SJSA1 (cell line): Measurements from ENCODE around the gene ITGA6. TPM values are rescaled to one million over a fixed set of nuclear protein-coding genes. Genes with fewer than 3 reads are reported as not detected.
"Not testable (repeated sequence)": the region's sequence is repeated elsewhere in the genome, so short reads cannot be mapped to it uniquely, and the experiment has no call there.

Experiments
- DNase-seq, 2 experiments: peaks; one replicate each; pipeline ENCODE4 v3.0.0-alpha.2; 2015 to 2020; ENCODE audit warnings: low spot score in 2 of 2, low read depth in 1 of 2
- H3K27ac ChIP-seq: fragments of 250-450 bp; sonication (Bioruptor Pico); 2 replicates; pipeline ENCODE4 v1.5.1; 2020; ENCODE audit warnings: mild to moderate bottlenecking, moderate library complexity
- H3K27me3 ChIP-seq: fragments of 250-450 bp; sonication (Bioruptor Pico); replicated peaks from 2 replicates; pipeline ENCODE4 v1.5.1; 2020; ENCODE audit warnings: mild to moderate bottlenecking, moderate library complexity
- H3K36me3 ChIP-seq: fragments of 250-450 bp; sonication (Bioruptor Pico); 2 replicates; pipeline ENCODE4 v1.5.1; 2020; ENCODE audit warnings: mild to moderate bottlenecking
- H3K4me1 ChIP-seq: fragments of 250-450 bp; sonication (Bioruptor Pico); replicated peaks from 2 replicates; pipeline ENCODE4 v1.6.1; 2021; ENCODE audit warnings: mild to moderate bottlenecking
- H3K4me3 ChIP-seq: fragments of 250-450 bp; sonication (Bioruptor Pico); 2 replicates; pipeline ENCODE4 v1.5.1; 2020; ENCODE audit warnings: mild to moderate bottlenecking
- H3K9me3 ChIP-seq: fragments of 250-450 bp; sonication (Bioruptor Pico); replicated peaks from 2 replicates; pipeline ENCODE4 v1.5.1; 2020; ENCODE audit warnings: mild to moderate bottlenecking
- total RNA-seq: library from RNA; depleted of rRNA; stranded (reverse); fragments of >200 nt; shearing (Covaris generic); gene quantifications from 2 replicates; pipeline ENCODE4 v1.2.3, GENCODE V29; 2014

ITGA6 gene
- total RNA-seq, 1 experiment from 2014 or later = 26.7 TPM

DNA sequence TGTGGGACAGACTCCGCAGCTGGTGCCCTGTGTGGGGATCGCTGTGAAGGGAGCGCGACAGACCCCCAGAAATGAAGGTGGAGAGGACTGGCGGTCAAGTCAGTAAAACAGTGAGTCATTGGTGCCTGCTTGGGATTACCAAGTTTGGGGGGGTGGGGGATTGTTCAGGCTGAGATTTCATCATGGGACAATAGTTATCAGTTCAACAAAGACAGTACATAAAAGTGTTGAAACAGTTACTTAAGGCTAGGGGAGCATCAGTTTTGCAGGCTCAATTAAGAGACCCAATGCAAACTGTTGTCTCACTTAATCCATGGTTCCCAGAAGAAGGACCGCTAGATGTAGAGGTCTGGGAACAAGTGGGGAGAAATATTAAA, 86.1 kb downstream of the ITGA6 start:
- Histone ChIP-seq H3K36me3 (no peaks in the 10 kb centered on the region), H3K27me3 (no peaks in the 10 kb centered on the region), H3K4me1 (no peaks in the 10 kb centered on the region), H3K27ac (no peak overlapping the region), H3K9me3 (peaks cover 9% of the 10 kb centered on the region), H3K4me3 (no peak overlapping the region)
- no peak for DNase-seq

- no peak overlapping the region for H3K27ac ChIP-seq
- H3K27me3 ChIP-seq = no peaks in the 10 kb centered on the region
- H3K4me3 ChIP-seq = no peak overlapping the region
- H3K4me1 ChIP-seq = no peaks in the 10 kb centered on the region
- no peak for DNase-seq
- no peaks in the 10 kb centered on the region for H3K36me3 ChIP-seq
- H3K9me3 ChIP-seq = peaks cover 9% of the 10 kb centered on the region
Measured at GRCh38 chr2:172513935-172514586, 86.7 kb downstream of the ITGA6 start.

- Histone ChIP-seq H3K9me3 (peaks cover 9% of the 10 kb centered on the region), H3K36me3 (no peaks in the 10 kb centered on the region), H3K4me3 (no peak overlapping the region), H3K4me1 (no peaks in the 10 kb centered on the region), H3K27me3 (no peaks in the 10 kb centered on the region), H3K27ac (no peak overlapping the region)
- DNase-seq = peak in 1 of 2 experiments; percentile 3
Measured at GRCh38 chr2:172516299-172516698, 88.9 kb downstream of the ITGA6 start.

DNA sequence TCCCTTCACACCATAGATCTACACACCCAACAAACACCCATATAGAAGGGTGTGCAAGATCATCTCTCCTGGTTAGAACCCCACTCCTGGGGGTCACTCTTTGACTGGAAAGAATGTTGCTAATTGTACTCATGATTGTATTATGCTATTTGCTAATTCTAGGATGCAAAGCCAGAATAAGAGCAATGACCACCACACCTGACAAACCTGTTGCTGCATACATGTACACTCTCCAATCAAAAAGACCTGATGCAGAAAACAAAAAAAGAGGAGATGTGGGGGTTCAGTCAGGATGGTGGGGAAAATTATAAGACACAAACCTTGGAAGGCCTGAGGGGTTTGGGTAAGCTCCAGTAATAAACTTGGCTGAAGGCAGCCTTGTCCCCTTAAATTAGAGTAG, 91.6 kb downstream of the ITGA6 start:
- no peaks in the 10 kb centered on the region for H3K27me3 ChIP-seq
- H3K4me3 ChIP-seq = no peak overlapping the region
- no peak for DNase-seq
- H3K4me1 ChIP-seq = no peaks in the 10 kb centered on the region
- H3K27ac ChIP-seq = no peak overlapping the region
- H3K36me3 ChIP-seq = no peaks in the 10 kb centered on the region
- no peaks in the 10 kb centered on the region for H3K9me3 ChIP-seq

- no peak for DNase-seq
- Histone ChIP-seq H3K27me3 (no peaks in the 10 kb centered on the region), H3K36me3 (no peaks in the 10 kb centered on the region), H3K4me3 (no peak overlapping the region), H3K27ac (no peak overlapping the region), H3K4me1 (no peaks in the 10 kb centered on the region), H3K9me3 (no peaks in the 10 kb centered on the region)
Measured at GRCh38 chr2:172525601-172526000, 98.2 kb downstream of the ITGA6 start.

DNA sequence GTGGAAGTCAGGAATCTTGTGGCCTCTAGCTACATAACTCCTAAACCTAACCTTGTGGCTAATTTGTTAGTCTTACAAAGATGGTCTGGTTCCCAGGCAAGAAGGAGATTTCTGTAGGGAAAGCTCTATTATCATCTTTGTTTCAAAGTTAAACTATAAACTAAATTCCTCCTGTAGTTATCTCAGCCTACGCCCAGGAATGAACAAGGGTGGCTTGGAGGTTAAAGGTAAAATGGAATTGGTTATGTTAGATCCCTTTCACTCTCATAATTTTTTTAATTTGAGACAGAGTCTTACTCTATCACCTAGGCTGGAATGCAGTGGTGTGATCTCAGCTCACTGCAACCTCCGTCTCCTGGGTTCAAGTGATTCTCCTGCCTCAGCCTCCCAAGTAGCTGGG, 103.9 kb downstream of the ITGA6 start:
- no peak for DNase-seq
- no peak overlapping the region for H3K4me3 ChIP-seq
- no peaks in the 10 kb centered on the region for H3K36me3 ChIP-seq
- H3K9me3 ChIP-seq = no peaks in the 10 kb centered on the region
- H3K4me1 ChIP-seq = no peaks in the 10 kb centered on the region
- no peak overlapping the region for H3K27ac ChIP-seq
- H3K27me3 ChIP-seq = no peaks in the 10 kb centered on the region

- not testable (repeated sequence) for H3K4me1 ChIP-seq, H3K4me3 ChIP-seq, H3K27me3 ChIP-seq, H3K9me3 ChIP-seq, DNase-seq, H3K27ac ChIP-seq, H3K36me3 ChIP-seq
Measured at GRCh38 chr2:172532461-172532860, 105.1 kb downstream of the ITGA6 start.

DNA sequence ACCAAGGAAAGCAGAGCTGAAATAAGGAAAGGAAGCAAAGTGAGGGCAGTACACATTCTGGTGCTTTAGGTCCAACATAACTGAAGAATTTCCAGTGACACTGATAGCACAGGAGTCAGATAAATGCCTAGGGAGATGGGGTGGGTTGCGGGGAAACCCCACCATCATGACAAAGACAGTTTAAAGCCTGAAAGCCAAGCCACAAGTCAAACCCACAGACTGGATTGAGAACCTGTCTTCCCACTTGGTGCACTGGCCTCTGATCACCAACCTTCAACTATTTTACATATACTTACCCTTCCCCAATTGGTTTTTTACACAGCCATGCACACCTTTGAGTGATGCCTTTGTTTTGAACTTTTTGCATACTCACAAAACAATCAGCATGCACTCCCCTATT, 106.3 kb downstream of the ITGA6 start:
- no peak for DNase-seq
- no peak overlapping the region for H3K4me3 ChIP-seq
- H3K36me3 ChIP-seq = no peaks in the 10 kb centered on the region
- no peaks in the 10 kb centered on the region for H3K27me3 ChIP-seq
- H3K4me1 ChIP-seq = no peaks in the 10 kb centered on the region
- H3K27ac ChIP-seq = no peak overlapping the region
- H3K9me3 ChIP-seq = no peaks in the 10 kb centered on the region

DNA sequence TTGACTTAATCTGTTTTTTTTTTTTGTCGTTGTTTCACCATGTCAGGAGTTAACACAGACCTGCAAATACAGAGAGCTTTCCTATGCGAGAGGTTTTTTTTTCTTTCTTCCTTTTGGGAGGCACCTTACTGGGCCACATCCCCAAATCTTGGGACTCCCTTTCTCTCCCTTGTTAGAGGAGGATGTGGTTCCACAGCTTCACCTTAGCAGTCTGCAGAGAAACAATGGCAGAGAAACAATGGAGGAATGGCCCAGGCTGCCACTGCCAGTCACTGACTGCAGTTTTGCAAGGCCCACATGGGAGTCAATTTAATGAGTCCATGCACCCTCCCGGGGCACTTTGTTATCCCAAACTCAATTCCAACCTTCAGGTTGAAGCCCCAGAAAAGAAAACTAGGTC, 107.7 kb downstream of the ITGA6 start:
- H3K27ac ChIP-seq = no peak overlapping the region
- no peak for DNase-seq
- H3K4me3 ChIP-seq = no peak overlapping the region
- no peaks in the 10 kb centered on the region for H3K36me3 ChIP-seq
- H3K27me3 ChIP-seq = no peaks in the 10 kb centered on the region
- no peaks in the 10 kb centered on the region for H3K4me1 ChIP-seq
- H3K9me3 ChIP-seq = 0 out of 2 replicates have a peak, but pooled peaks cover 3% of the 10 kb centered on the region

GRCh38 chr2:172537851-172538250, 110.5 kb downstream of the ITGA6 start:
- not testable (repeated sequence) for H3K9me3 ChIP-seq, DNase-seq

GRCh38 chr2:172539767-172540166, 112.4 kb downstream of the ITGA6 start:
- no peak for DNase-seq
- H3K9me3 ChIP-seq = 0 out of 2 replicates have a peak, but pooled peaks cover 3% of the 10 kb centered on the region

More at GRCh38 chr2:172537851-172538250, 110.5 kb downstream of the ITGA6 start:
- not testable (repeated sequence) for H3K27me3 ChIP-seq, H3K4me3 ChIP-seq, H3K36me3 ChIP-seq, H3K4me1 ChIP-seq, H3K27ac ChIP-seq

DNA sequence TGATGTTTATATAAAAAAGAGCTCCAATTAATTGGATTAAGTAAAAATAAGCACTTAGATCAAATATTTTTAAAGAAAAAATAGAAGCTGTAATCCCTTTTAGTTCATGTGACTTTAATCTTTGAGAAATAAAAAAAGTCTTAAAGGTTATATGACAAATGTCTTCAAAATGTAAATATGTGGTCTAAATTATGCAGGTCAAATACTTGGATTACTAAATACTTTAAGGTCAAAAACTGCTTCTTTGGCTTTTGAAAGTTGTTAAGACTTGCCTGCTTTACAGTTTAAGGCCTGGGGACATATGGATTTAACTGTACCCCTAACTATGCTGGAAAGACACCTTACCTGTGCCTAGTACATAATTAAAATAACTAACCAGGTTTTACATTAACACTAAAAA, 113.0 kb downstream of the ITGA6 start:
- no peaks in the 10 kb centered on the region for H3K27me3 ChIP-seq
- H3K36me3 ChIP-seq = no peaks in the 10 kb centered on the region

More at GRCh38 chr2:172539767-172540166, 112.4 kb downstream of the ITGA6 start:
- Histone ChIP-seq H3K4me3 (no peak overlapping the region), H3K4me1 (no peaks in the 10 kb centered on the region), H3K27ac (no peak overlapping the region), H3K36me3 (no peaks in the 10 kb centered on the region), H3K27me3 (no peaks in the 10 kb centered on the region)

DNA sequence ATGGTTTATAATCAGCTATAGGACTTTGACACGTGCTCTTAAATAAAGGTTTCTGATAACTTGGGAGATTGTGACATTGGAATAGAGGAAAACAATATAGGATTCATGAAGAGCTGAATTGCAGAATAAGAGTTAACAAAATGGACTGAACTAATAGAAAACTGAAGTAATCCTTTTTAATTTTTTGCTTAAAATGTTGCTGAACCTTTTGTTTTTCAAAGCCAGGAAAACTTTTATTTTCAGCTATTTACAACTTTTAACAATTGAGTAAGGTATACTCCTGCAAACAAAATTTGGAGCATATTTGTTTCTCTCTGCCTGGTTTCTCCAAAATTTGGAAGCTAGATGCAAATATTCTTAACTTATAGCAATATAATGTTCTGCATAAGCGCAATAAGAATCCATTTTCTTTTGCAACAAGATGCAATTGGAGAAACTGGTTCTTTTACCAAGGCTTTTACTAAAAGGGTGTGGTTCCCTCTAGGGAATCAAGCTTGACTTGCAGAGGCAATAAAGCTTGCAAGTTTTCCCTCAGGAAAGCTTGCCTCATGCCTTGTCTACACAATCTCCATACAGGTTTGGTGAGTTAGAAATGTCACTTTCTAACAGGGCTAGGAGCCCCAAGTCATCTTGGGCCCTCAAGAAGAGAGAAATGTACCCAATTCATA, 118.2 kb downstream of the ITGA6 start:
- no peak overlapping the region for H3K4me3 ChIP-seq
- DNase-seq = no peak
- H3K27me3 ChIP-seq = no peaks in the 10 kb centered on the region

More for the DNA sequence above, 113.0 kb downstream of the ITGA6 start:
- no peak for DNase-seq
- Histone ChIP-seq H3K27ac (no peak overlapping the region), H3K4me1 (no peaks in the 10 kb centered on the region), H3K9me3 (0 out of 2 replicates have a peak, but pooled peaks cover 3% of the 10 kb centered on the region), H3K4me3 (no peak overlapping the region)

GRCh38 chr2:172549131-172549530, 121.7 kb downstream of the ITGA6 start:
- DNase-seq = no peak
- Histone ChIP-seq H3K27me3 (no peaks in the 10 kb centered on the region), H3K4me1 (peaks cover 10% of the 10 kb centered on the region), H3K27ac (no peak overlapping the region), H3K36me3 (no peaks in the 10 kb centered on the region), H3K9me3 (0 out of 2 replicates have a peak, but pooled peaks cover 4% of the 10 kb centered on the region), H3K4me3 (no peak overlapping the region)

More for the DNA sequence above, 118.2 kb downstream of the ITGA6 start:
- Histone ChIP-seq H3K9me3 (0 out of 2 replicates have a peak, but pooled peaks cover 4% of the 10 kb centered on the region), H3K36me3 (no peaks in the 10 kb centered on the region), H3K27ac (no peak overlapping the region), H3K4me1 (no peaks in the 10 kb centered on the region)
